Ovary (tissue), 3 donors: ENCODE results near the gene SGMS2.

ENCODE experiments used
- EP300 ChIP-seq: sonication (generic); formaldehyde crosslinking; IDR thresholded peaks from one replicate; pipeline ENCODE4 v1.6.1; 2017; ENCODE audit warnings: antibody characterized with exemption
- POLR2A ChIP-seq: fragments of 450-650 bp; IDR thresholded peaks from one replicate; pipeline ENCODE4 v1.6.1; 2017; ENCODE audit warnings: antibody characterized with exemption, mild to moderate bottlenecking, moderate library complexity
- TF ChIP-seq, protein P1 (sequence below), 3 donors: fragments of 450-650 bp in 2 of 3; fragments of 200-600 bp in 1 of 3; IDR thresholded peaks; one replicate each; pipeline versions ENCODE4 v1.5.1 to v1.8.0; 2016 to 2022; ENCODE audit warnings: antibody characterized with exemption in 3 of 3, mild to moderate bottlenecking in 1 of 3
- donor health status: DM: no; HTN: no; CAD: no.

- no peak for TF ChIP-seq EP300
- TF ChIP-seq, protein P1, sequence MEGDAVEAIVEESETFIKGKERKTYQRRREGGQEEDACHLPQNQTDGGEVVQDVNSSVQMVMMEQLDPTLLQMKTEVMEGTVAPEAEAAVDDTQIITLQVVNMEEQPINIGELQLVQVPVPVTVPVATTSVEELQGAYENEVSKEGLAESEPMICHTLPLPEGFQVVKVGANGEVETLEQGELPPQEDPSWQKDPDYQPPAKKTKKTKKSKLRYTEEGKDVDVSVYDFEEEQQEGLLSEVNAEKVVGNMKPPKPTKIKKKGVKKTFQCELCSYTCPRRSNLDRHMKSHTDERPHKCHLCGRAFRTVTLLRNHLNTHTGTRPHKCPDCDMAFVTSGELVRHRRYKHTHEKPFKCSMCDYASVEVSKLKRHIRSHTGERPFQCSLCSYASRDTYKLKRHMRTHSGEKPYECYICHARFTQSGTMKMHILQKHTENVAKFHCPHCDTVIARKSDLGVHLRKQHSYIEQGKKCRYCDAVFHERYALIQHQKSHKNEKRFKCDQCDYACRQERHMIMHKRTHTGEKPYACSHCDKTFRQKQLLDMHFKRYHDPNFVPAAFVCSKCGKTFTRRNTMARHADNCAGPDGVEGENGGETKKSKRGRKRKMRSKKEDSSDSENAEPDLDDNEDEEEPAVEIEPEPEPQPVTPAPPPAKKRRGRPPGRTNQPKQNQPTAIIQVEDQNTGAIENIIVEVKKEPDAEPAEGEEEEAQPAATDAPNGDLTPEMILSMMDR (IDR thresholded peaks at IDR 0.05): no peak
- TF ChIP-seq POLR2A: no peak
Observed at GRCh38 chr4:107900508-107900907, 75.8 kb downstream of the SGMS2 start.
